ENCODE data around the gene PPP2R5C. TPM values are rescaled to one million over a fixed set of nuclear protein-coding genes. Genes with fewer than 3 reads are reported as not detected.

The PPP2R5C gene
- total RNA-seq, 2 experiments from 2014 or later, result 252 to 268 TPM

GRCh38 chr14:101897326-101897725 is 135.8 kb downstream of the PPP2R5C start:
- DNase-seq, result no peak
- Mint-ChIP-seq H3K27ac (no peak overlapping the region), H3K9me3 (no peaks in the 10 kb centered on the region), H3K36me3 (peaks cover 59% of the 10 kb centered on the region), H3K4me1 (ENCODE audit: low read depth) (no peaks in the 10 kb centered on the region), H3K4me3 (no peak overlapping the region), H3K27me3 (no peaks in the 10 kb centered on the region)
- ChIA-PET CTCF (interaction anchor here (0.8 to 2.4 kb wide), 3 partner anchors 61 to 127 kb away, joined by 3 to 11 read pairs (median 5); no protein-coding TSS in a partner anchor), POLR2A (no interaction called here)
- intact Hi-C loops (cut with micrococcal nuclease), result no loop called here

DNA sequence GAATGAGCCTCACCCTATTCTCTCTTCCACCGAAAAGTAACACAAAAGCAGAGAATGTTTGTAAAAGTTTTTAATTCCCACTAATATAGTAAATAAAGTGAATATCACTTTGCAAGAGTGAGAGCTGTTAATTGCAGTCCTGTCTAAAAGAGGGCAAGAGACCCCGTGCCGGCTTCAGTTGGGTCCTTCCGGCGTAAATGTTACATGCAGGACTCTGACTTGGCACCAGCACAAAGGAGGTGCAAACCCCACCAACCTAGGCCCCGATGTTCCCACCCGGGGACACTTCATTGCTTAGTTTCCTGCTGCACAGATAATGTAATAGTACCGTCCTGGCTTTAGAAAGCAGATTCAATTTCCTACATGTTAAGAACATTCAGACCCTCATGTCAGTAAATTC is 136.9 kb downstream of the PPP2R5C start:
- Mint-ChIP-seq H3K27ac (no peak overlapping the region), H3K27me3 (no peaks in the 10 kb centered on the region), H3K4me1 (ENCODE audit: low read depth) (no peaks in the 10 kb centered on the region), H3K4me3 (no peak overlapping the region), H3K36me3 (peaks cover 62% of the 10 kb centered on the region), H3K9me3 (no peaks in the 10 kb centered on the region)
- CTCF ChIA-PET, result interaction anchor here (0.8 to 2.4 kb wide), 4 partner anchors 54 to 128 kb away, joined by 3 to 11 read pairs (median 4); no protein-coding TSS in a partner anchor
- DNase-seq, result no peak
- POLR2A ChIA-PET, result interaction anchor here (0.6 kb wide), 1 partner anchor 34 kb away, joined by 3 read pairs; no protein-coding TSS in a partner anchor
- intact Hi-C loops (cut with micrococcal nuclease), result no loop called here

GRCh38 chr14:101899263-101899662 is 137.8 kb downstream of the PPP2R5C start:
- no peaks in the 10 kb centered on the region for H3K9me3 Mint-ChIP-seq
- no peak overlapping the region for H3K27ac Mint-ChIP-seq
- intact Hi-C loops (cut with micrococcal nuclease), result no loop called here
- H3K4me3 Mint-ChIP-seq, result no peak overlapping the region
- ChIA-PET CTCF (interaction anchor here (1.3 to 2.4 kb wide), 3 partner anchors 55 to 128 kb away, joined by 3 to 11 read pairs (median 3); no protein-coding TSS in a partner anchor), POLR2A (interaction anchor here (0.6 kb wide), 1 partner anchor 131 kb away, joined by 3 read pairs; no protein-coding TSS in a partner anchor)
- no peaks in the 10 kb centered on the region for H3K4me1 Mint-ChIP-seq (ENCODE audit: low read depth)
- no peaks in the 10 kb centered on the region for H3K27me3 Mint-ChIP-seq
- DNase-seq, result no peak
- peaks cover 60% of the 10 kb centered on the region for H3K36me3 Mint-ChIP-seq

DNA sequence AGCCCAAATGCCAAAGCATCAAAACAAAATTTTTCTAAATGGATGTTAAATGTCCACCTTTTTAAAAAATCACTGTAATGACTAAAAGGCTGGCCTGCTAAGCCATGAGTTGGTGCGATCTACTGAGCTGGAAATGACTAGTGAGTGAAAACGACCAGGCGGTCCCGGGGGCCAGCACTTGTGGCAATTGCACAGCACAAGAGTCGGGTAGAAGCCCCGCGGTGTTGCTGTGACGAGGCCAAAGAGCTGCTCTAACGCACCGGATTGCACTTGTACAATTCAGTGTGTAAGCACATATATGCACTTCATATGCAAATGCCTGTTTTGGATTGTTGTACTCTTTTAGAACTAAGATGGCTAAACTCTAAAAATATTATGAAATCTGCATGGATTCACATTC is 138.7 kb downstream of the PPP2R5C start:
- Mint-ChIP-seq H3K9me3 (no peaks in the 10 kb centered on the region), H3K27ac (no peak overlapping the region), H3K4me1 (ENCODE audit: low read depth) (no peaks in the 10 kb centered on the region), H3K27me3 (no peaks in the 10 kb centered on the region), H3K4me3 (no peak overlapping the region), H3K36me3 (peaks cover 59% of the 10 kb centered on the region)
- intact Hi-C loops (cut with micrococcal nuclease), result no loop called here
- ChIA-PET CTCF (no interaction called here), POLR2A (no interaction called here)
- no peak for DNase-seq

- CTCF ChIA-PET, result interaction anchor here (1.2 kb wide), 1 partner anchor 196 kb away, joined by 4 read pairs; no protein-coding TSS in a partner anchor
- no peak overlapping the region for H3K27ac Mint-ChIP-seq
- DNase-seq, result no peak
- no peaks in the 10 kb centered on the region for H3K27me3 Mint-ChIP-seq
- H3K4me3 Mint-ChIP-seq, result no peak overlapping the region
- H3K36me3 Mint-ChIP-seq, result peaks cover 55% of the 10 kb centered on the region
- no peaks in the 10 kb centered on the region for H3K4me1 Mint-ChIP-seq (ENCODE audit: low read depth)
- POLR2A ChIA-PET, result no interaction called here
- H3K9me3 Mint-ChIP-seq, result no peaks in the 10 kb centered on the region
- intact Hi-C loops (cut with micrococcal nuclease), result no loop called here
Measured at GRCh38 chr14:101903111-101903561, 141.6 kb downstream of the PPP2R5C start.

DNA sequence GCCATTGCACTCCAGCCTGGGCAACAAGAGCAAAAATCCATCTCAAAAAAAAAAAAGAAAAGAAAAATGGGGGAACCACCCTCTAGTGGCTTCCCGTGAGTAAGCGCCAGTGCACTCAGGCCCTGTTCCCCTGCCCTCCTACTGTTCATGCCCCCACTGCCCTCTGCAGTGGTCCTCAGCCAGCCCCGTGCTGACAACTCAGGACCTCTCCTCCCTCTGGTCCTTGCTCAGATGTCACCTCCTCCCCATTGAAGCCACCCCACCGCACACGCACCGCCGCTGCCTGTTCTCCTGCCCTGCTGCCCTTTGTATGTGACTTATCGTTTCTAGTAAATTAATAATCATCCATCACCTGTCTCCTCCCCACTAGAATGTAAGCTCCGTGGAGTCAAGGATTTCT is 144.1 kb downstream of the PPP2R5C start:
- peak overlapping the region; percentile 51 for H3K27ac Mint-ChIP-seq
- H3K27me3 Mint-ChIP-seq, result no peaks in the 10 kb centered on the region
- no peak overlapping the region for H3K4me3 Mint-ChIP-seq
- no peaks in the 10 kb centered on the region for H3K9me3 Mint-ChIP-seq
- CTCF ChIA-PET, result no interaction called here
- DNase-seq, result no peak
- POLR2A ChIA-PET, result interaction anchor here (1.4 kb wide), 1 partner anchor 15 kb away, joined by 3 read pairs; no protein-coding TSS in a partner anchor
- intact Hi-C loops (cut with micrococcal nuclease), result no loop called here
- H3K36me3 Mint-ChIP-seq, result peaks cover 47% of the 10 kb centered on the region
- no peaks in the 10 kb centered on the region for H3K4me1 Mint-ChIP-seq (ENCODE audit: low read depth)

- ChIA-PET CTCF (no interaction called here), POLR2A (interaction anchor here (1.4 kb wide), 1 partner anchor 16 kb away, joined by 3 read pairs; no protein-coding TSS in a partner anchor)
- Mint-ChIP-seq H3K4me1 (ENCODE audit: low read depth) (no peaks in the 10 kb centered on the region), H3K27me3 (no peaks in the 10 kb centered on the region), H3K9me3 (no peaks in the 10 kb centered on the region), H3K36me3 (peaks cover 43% of the 10 kb centered on the region), H3K4me3 (no peak overlapping the region), H3K27ac (no peak overlapping the region)
- no peak for DNase-seq
- intact Hi-C loops (cut with micrococcal nuclease), result no loop called here
Measured at GRCh38 chr14:101906645-101907044, 145.1 kb downstream of the PPP2R5C start.

DNA sequence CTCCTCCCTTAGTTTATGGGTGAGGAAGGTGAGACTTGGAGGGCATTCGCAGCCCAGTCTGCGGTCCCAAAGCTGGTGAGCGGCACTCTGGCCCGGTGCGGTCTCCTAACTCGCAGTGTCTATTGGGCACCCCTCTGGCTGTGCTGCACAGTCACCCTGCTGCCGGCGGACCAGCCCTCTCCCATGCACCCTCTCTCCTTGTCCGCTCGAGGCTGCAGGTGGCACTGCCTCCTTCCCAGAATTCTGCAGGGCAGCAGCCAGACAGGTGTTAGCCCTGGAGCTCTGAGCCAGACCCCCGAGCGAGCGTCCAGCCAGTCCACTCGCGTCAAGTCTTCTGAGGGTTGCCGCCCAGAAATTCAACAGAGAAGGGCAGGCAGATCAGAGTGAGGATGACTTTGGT is 146.1 kb downstream of the PPP2R5C start:
- Mint-ChIP-seq H3K36me3 (peaks cover 37% of the 10 kb centered on the region), H3K4me3 (no peak overlapping the region), H3K4me1 (ENCODE audit: low read depth) (no peaks in the 10 kb centered on the region), H3K27ac (no peak overlapping the region), H3K9me3 (no peaks in the 10 kb centered on the region), H3K27me3 (no peaks in the 10 kb centered on the region)
- intact Hi-C loops (cut with micrococcal nuclease), result no loop called here
- DNase-seq, result no peak
- ChIA-PET POLR2A (no interaction called here), CTCF (no interaction called here)

GRCh38 chr14:101908795-101909194 is 147.3 kb downstream of the PPP2R5C start:
- peaks cover 31% of the 10 kb centered on the region for H3K36me3 Mint-ChIP-seq
- CTCF ChIA-PET, result interaction anchor here (1.6 kb wide), 1 partner anchor 138 kb away, joined by 8 read pairs; no protein-coding TSS in a partner anchor
- DNase-seq, result no peak

DNA sequence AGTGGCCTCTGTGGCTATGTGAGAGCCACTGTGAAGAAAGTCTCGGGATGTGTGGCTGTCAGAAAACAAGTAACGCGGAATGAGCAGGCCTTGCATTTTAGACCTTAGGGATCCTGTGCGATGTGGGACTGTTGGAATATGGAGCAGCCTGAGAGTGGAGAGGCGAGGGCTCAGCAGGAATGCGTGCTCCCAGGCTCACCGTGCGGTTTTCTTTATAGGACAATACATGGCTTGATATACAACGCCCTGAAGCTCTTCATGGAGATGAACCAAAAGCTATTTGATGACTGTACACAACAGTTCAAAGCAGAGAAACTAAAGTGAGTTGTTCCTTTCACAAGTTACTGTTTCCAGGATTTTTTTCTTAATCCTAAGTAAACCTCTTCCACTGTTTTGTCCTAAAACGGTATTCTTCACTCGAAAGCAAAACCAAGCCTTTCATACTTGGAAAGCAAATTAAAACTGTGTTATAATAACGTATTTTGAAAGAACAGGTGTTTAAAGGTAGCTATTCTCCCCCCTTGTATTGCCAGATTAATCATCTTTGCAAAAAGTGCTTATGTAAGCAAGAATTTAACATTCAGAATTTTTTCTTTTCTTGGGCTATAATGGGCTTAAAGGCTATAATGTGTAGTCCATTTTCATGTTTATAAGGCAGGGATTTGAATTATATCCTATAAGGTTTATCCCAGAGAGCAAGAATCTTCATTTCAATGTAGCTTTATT is 148.0 kb downstream of the PPP2R5C start:
- no peak overlapping the region for H3K4me3 Mint-ChIP-seq
- ChIA-PET POLR2A (no interaction called here), CTCF (interaction anchor here (1.6 kb wide), 1 partner anchor 139 kb away, joined by 8 read pairs; no protein-coding TSS in a partner anchor)
- no peak for DNase-seq
- H3K27ac Mint-ChIP-seq, result peak overlapping the region; percentile 42
- H3K36me3 Mint-ChIP-seq, result peaks cover 33% of the 10 kb centered on the region
- intact Hi-C loops (cut with micrococcal nuclease), result no loop called here
- H3K27me3 Mint-ChIP-seq, result no peaks in the 10 kb centered on the region
- H3K9me3 Mint-ChIP-seq, result no peaks in the 10 kb centered on the region
- H3K4me1 Mint-ChIP-seq (ENCODE audit: low read depth), result no peaks in the 10 kb centered on the region

More at GRCh38 chr14:101908795-101909194, 147.3 kb downstream of the PPP2R5C start:
- H3K4me3 Mint-ChIP-seq, result no peak overlapping the region
- intact Hi-C loops (cut with micrococcal nuclease), result no loop called here
- POLR2A ChIA-PET, result no interaction called here
- H3K27ac Mint-ChIP-seq, result no peak overlapping the region
- no peaks in the 10 kb centered on the region for H3K9me3 Mint-ChIP-seq
- no peaks in the 10 kb centered on the region for H3K27me3 Mint-ChIP-seq
- H3K4me1 Mint-ChIP-seq (ENCODE audit: low read depth), result no peaks in the 10 kb centered on the region

DNA sequence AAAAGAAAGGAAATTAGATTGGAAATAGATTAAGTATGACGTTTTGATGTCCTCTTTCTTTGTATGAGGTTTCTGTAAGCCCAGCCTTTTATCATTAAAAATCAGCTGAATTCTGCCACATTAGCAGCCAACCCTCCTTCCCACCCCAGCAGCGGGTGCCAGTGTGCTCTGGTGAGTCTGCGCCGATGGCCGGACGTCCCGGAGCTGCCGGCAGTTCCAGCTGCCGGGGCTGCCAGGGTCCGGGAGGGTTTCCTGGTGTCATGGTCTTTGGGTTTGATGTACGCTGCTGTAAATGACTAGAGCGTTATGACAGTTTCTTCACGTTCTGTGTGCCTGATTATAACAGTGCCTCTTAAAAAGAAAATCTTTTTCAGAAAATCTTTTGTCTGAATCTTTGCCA is 151.3 kb downstream of the PPP2R5C start:
- H3K4me1 Mint-ChIP-seq (ENCODE audit: low read depth), result no peaks in the 10 kb centered on the region

GRCh38 chr14:101914083-101914482 is 152.6 kb downstream of the PPP2R5C start:
- ChIA-PET POLR2A (interaction anchor here (0.6 kb wide), 1 partner anchor 23 kb away, joined by 4 read pairs; no protein-coding TSS in a partner anchor), CTCF (interaction anchor here (1.9 kb wide), 1 partner anchor 207 kb away, joined by 4 read pairs; no protein-coding TSS in a partner anchor)
- H3K4me1 Mint-ChIP-seq (ENCODE audit: low read depth), result no peaks in the 10 kb centered on the region
- DNase-seq, result no peak
- no peak overlapping the region for H3K27ac Mint-ChIP-seq
- no peak overlapping the region for H3K4me3 Mint-ChIP-seq
- no peaks in the 10 kb centered on the region for H3K9me3 Mint-ChIP-seq
- intact Hi-C loops (cut with micrococcal nuclease), result no loop called here
- peaks cover 23% of the 10 kb centered on the region for H3K36me3 Mint-ChIP-seq
- no peaks in the 10 kb centered on the region for H3K27me3 Mint-ChIP-seq

More for the DNA sequence above, 151.3 kb downstream of the PPP2R5C start:
- intact Hi-C loops (cut with micrococcal nuclease), result no loop called here
- DNase-seq, result no peak
- Mint-ChIP-seq H3K27ac (no peak overlapping the region), H3K36me3 (peaks cover 28% of the 10 kb centered on the region), H3K9me3 (no peaks in the 10 kb centered on the region), H3K27me3 (no peaks in the 10 kb centered on the region), H3K4me3 (no peak overlapping the region)
- ChIA-PET CTCF (interaction anchor here (1.9 kb wide), 1 partner anchor 206 kb away, joined by 4 read pairs; no protein-coding TSS in a partner anchor), POLR2A (no interaction called here)
